K562 (cell line): ENCODE measurements around the gene IRF2BP2. TPM values are rescaled to one million over a fixed set of nuclear protein-coding genes. Genes with fewer than 3 reads are reported as not detected.

Experiments used
- CBFA2T3 ChIP-seq: fragments of 450-650 bp; IDR thresholded peaks from 2 replicates; pipeline ENCODE4 v1.6.1; 2017
- DNMT1 ChIP-seq: fragments of 450-650 bp; IDR thresholded peaks from 2 replicates; pipeline ENCODE4 v1.6.1; 2016; ENCODE audit warnings: antibody characterized with exemption, mild to moderate bottlenecking
- FIP1L1 ChIP-seq: fragments of 200-400 bp; formaldehyde crosslinking; IDR thresholded peaks from 2 replicates; pipeline ENCODE4 v1.6.1; 2018; ENCODE audit warnings: mild to moderate bottlenecking, low read depth, low read length; ENCODE audit not compliant: poor library complexity, severe bottlenecking
- FOXK2 ChIP-seq, 2 experiments: fragments of 450-650 bp; IDR thresholded peaks in 1 of 2; conservative IDR thresholded peaks in 1 of 2; 2 replicates each; pipeline ENCODE4 v1.6.1; 2016; ENCODE audit warnings: low read depth in 2 of 2, mild to moderate bottlenecking in 1 of 2
- MEF2D ChIP-seq: conservative IDR thresholded peaks from 2 replicates; pipeline ENCODE4 v1.6.1; 2016; ENCODE audit warnings: low read depth, missing genetic modification characterization, missing compliant biosample characterization
- POLR2H ChIP-seq: IDR thresholded peaks from 2 replicates; pipeline ENCODE4 v1.6.1; 2016; ENCODE audit warnings: missing genetic modification characterization, low read depth, mild to moderate bottlenecking, control low read depth, missing compliant biosample characterization, moderate library complexity
- RBM22 ChIP-seq: fragments of 200-400 bp; formaldehyde crosslinking; IDR thresholded peaks from 2 replicates; pipeline ENCODE4 v1.6.1; 2018; ENCODE audit warnings: low read length, low read depth; ENCODE audit not compliant: poor library complexity, severe bottlenecking
- RNF2 ChIP-seq: sonication (generic); IDR thresholded peaks from 2 replicates; pipeline ENCODE4 v1.6.1; 2016
- ZBTB33 ChIP-seq: sonication (generic); formaldehyde crosslinking; IDR thresholded peaks from 2 replicates; pipeline ENCODE4 v1.8.1; 2023; ENCODE audit warnings: mild to moderate bottlenecking, missing genetic modification reagents
- ZNF239 ChIP-seq: fragments of 250-450 bp; sonication (Bioruptor Pico); IDR thresholded peaks from 2 replicates; pipeline ENCODE4 v1.4.0; 2020; ENCODE audit warnings: mild to moderate bottlenecking
- ZNF79 ChIP-seq: fragments of 250-450 bp; sonication (Bioruptor Pico); IDR thresholded peaks from 2 replicates; pipeline ENCODE4 v1.4.0; 2020; ENCODE audit warnings: low read depth, mild to moderate bottlenecking, moderate library complexity
- polyA plus RNA-seq, 8 experiments: library from polyadenylated mRNA; depleted of rRNA in 4 of 8; stranded (reverse) in 5 of 8; unstranded in 3 of 8; fragments of >200 nt; fragmentation: Nextera tagmentation in 2 of 8; fragmentation: Illumina TruSeq in 1 of 8; extraction: Ambion mirVana in 2 of 8; extraction: Trizol in 1 of 8; gene quantifications; 2 replicates each; pipeline versions ENCODE4 v1.2.1 to v1.2.3, GENCODE V29; 2011 to 2014; ENCODE audit warnings: inconsistent platforms in 1 of 8, missing spikeins in 1 of 8
- total RNA-seq, 7 experiments: library from RNA; depleted of rRNA in 6 of 7; stranded (reverse); fragments of >200 nt in 6 of 7; fragmentation: Illumina TruSeq in 2 of 7; extraction: Trizol in 2 of 7; gene quantifications; 2 replicates each; pipeline versions ENCODE4 v1.2.1 to v1.2.3, GENCODE V29; 2011 to 2021; ENCODE audit warnings: low replicate concordance in 1 of 7
- TF ChIP-seq, protein P1 (sequence below), 3 experiments: fragments of 200-800 bp in 1 of 3; fragments of 250-450 bp in 1 of 3; fragments of 450-650 bp in 1 of 3; sonication (Bioruptor Pico) in 1 of 3; sonication (Bioruptor generic) in 1 of 3; formaldehyde crosslinking in 1 of 3; IDR thresholded peaks; 2 replicates each; pipeline versions ENCODE4 v1.6.1 to v1.8.0; 2016 to 2022; ENCODE audit warnings: mild to moderate bottlenecking in 2 of 3, missing genetic modification characterization in 2 of 3, missing compliant biosample characterization in 1 of 3, moderate library complexity in 1 of 3
- TF ChIP-seq, protein P2 (sequence below): fragments of 250-450 bp; sonication (Bioruptor Pico); IDR thresholded peaks from 2 replicates; pipeline ENCODE4 v1.5.0; 2020; ENCODE audit warnings: mild to moderate bottlenecking

IRF2BP2 gene
- total and polyA plus RNA-seq, 9 of the 15 experiments (the other 6 are each of a cell fraction or from before 2014, with no cell fraction given), result 7.7 to 68.6 (median 22.1) TPM

DNA sequence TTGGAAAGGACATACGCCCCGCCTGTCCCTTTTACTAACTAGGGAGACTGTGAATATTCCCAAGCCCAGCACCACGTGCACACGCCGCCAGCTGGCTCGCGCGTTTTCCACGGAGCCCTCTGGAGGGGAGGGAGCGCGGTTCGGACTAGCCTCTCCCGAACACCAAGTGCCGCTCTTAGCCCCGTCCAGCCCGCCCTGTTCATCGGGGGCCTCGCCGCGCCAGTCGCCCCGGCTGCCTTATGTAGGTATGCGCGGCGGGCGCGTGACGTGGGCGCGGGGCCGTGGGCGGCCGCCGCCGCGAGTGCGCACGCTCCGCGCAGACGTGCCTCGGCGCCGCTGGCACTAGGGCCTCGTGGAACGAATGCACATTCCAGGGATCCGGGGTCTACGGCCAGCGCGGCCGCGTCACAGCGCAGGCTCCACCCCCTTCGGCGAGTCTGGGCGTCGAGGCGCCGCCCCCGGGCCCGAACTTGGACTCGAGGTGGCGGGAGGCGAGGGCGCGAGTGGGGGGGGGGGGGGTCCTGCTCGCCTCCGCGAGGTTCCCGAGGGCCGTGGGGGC is 767 bp upstream of the IRF2BP2 start (continued):
- TF ChIP-seq ZBTB33 (CRISPR knock-in tag) (peak; percentile 89), ZNF79 (CRISPR knock-in tag) (0 out of 2 replicates have a peak, but pooled peaks have one; percentile 6), ZNF239 (CRISPR knock-in tag) (peak; percentile 55), FIP1L1 (peak; percentile 19), FOXK2 (conservative IDR thresholded peaks at IDR 0.05 in 1 of 2, IDR thresholded peaks at IDR 0.05 in 1 of 2; ENCODE audit: low read depth in 2 of 2) (no peak), POLR2H (tag) (peak; percentile 64; the same call in 1 of the 2 replicates), MEF2D (tag) (0 out of 2 replicates have a peak, but pooled peaks have one; percentile 7), RBM22 (peak; percentile 25), RNF2 (peak; percentile 15; the same call in 1 of the 2 replicates), CBFA2T3 (no peak), DNMT1 (no peak)
- TF ChIP-seq, protein P1, sequence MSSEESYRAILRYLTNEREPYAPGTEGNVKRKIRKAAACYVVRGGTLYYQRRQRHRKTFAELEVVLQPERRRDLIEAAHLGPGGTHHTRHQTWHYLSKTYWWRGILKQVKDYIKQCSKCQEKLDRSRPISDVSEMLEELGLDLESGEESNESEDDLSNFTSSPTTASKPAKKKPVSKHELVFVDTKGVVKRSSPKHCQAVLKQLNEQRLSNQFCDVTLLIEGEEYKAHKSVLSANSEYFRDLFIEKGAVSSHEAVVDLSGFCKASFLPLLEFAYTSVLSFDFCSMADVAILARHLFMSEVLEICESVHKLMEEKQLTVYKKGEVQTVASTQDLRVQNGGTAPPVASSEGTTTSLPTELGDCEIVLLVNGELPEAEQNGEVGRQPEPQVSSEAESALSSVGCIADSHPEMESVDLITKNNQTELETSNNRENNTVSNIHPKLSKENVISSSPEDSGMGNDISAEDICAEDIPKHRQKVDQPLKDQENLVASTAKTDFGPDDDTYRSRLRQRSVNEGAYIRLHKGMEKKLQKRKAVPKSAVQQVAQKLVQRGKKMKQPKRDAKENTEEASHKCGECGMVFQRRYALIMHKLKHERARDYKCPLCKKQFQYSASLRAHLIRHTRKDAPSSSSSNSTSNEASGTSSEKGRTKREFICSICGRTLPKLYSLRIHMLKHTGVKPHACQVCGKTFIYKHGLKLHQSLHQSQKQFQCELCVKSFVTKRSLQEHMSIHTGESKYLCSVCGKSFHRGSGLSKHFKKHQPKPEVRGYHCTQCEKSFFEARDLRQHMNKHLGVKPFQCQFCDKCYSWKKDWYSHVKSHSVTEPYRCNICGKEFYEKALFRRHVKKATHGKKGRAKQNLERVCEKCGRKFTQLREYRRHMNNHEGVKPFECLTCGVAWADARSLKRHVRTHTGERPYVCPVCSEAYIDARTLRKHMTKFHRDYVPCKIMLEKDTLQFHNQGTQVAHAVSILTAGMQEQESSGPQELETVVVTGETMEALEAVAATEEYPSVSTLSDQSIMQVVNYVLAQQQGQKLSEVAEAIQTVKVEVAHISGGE (CRISPR knock-in tag; IDR thresholded peaks at IDR 0.05), result peak in 1 of 3 experiments; percentile 56; a peak in 2 of 6 replicates
- TF ChIP-seq, protein P2, sequence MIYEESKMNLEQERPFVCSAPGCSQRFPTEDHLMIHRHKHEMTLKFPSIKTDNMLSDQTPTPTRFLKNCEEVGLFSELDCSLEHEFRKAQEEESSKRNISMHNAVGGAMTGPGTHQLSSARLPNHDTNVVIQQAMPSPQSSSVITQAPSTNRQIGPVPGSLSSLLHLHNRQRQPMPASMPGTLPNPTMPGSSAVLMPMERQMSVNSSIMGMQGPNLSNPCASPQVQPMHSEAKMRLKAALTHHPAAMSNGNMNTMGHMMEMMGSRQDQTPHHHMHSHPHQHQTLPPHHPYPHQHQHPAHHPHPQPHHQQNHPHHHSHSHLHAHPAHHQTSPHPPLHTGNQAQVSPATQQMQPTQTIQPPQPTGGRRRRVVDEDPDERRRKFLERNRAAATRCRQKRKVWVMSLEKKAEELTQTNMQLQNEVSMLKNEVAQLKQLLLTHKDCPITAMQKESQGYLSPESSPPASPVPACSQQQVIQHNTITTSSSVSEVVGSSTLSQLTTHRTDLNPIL (CRISPR knock-in tag), result no peak
